ENCODE data around the gene AP5M1. TPM values are rescaled to one million over a fixed set of nuclear protein-coding genes. Genes with fewer than 3 reads are reported as not detected.
"Not testable (repeated sequence)": the region's sequence is repeated elsewhere in the genome, so short reads cannot be mapped to it uniquely, and the experiment has no call there.

AP5M1 gene
- polyA plus RNA-seq, 1 donor from 2014 or later, result 40.0 TPM

DNA sequence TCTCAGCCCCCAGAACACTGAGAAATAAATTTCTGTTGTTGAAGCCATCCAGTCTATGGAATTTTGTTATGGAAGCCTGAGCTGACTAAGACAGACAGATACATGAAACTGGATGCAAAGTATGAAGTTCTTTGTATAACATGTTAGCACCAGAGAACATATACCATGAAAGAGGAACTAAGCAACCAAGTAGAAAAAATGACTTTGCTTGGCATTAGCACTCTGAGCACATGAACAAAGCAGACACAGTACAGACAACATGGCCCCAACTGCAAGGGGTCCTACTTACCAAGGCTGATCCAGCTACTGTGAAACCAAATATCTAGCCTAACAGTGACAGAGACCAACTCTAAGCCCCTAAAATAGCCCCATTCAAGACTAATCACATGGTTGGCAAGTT lies 13.9 kb upstream of the AP5M1 start:
- no peaks in the 10 kb centered on the region for H3K36me3 ChIP-seq (ENCODE audit: insufficient read depth, low read length)
- no peak for TF ChIP-seq TAF1 (IDR thresholded peaks at IDR 0.05; ENCODE audit: low read depth)
- no peak for TF ChIP-seq POLR2AphosphoS5 (IDR thresholded peaks at IDR 0.05)
- no peak for TF ChIP-seq RAD21 (conservative IDR thresholded peaks at IDR 0.05)
- TF ChIP-seq EP300 (conservative IDR thresholded peaks at IDR 0.05; ENCODE audit: poor library complexity, severe bottlenecking), result no peak
- TF ChIP-seq, protein P1, sequence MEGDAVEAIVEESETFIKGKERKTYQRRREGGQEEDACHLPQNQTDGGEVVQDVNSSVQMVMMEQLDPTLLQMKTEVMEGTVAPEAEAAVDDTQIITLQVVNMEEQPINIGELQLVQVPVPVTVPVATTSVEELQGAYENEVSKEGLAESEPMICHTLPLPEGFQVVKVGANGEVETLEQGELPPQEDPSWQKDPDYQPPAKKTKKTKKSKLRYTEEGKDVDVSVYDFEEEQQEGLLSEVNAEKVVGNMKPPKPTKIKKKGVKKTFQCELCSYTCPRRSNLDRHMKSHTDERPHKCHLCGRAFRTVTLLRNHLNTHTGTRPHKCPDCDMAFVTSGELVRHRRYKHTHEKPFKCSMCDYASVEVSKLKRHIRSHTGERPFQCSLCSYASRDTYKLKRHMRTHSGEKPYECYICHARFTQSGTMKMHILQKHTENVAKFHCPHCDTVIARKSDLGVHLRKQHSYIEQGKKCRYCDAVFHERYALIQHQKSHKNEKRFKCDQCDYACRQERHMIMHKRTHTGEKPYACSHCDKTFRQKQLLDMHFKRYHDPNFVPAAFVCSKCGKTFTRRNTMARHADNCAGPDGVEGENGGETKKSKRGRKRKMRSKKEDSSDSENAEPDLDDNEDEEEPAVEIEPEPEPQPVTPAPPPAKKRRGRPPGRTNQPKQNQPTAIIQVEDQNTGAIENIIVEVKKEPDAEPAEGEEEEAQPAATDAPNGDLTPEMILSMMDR (IDR thresholded peaks at IDR 0.05; ENCODE audit: poor library complexity, severe bottlenecking), result no peak
- no peak for TF ChIP-seq MXI1 (conservative IDR thresholded peaks at IDR 0.05; ENCODE audit: poor library complexity, severe bottlenecking)
- TF ChIP-seq SMC3 (conservative IDR thresholded peaks at IDR 0.05; ENCODE audit: poor library complexity), result no peak
- TF ChIP-seq REST (IDR thresholded peaks at IDR 0.05; ENCODE audit: borderline replicate concordance), result no peak
- no peak for TF ChIP-seq EZH2 (IDR thresholded peaks at IDR 0.05; ENCODE audit: borderline replicate concordance, insufficient read depth, low read length, poor library complexity, severe bottlenecking)
- H3K4me3 ChIP-seq (ENCODE audit: low read length), result no peak overlapping the region
- no peaks in the 10 kb centered on the region for H3K9me2 ChIP-seq (ENCODE audit: insufficient read depth, low read length)
- no peak overlapping the region for H3K4me2 ChIP-seq (ENCODE audit: low read length)
- H3K9ac ChIP-seq (ENCODE audit: low read length), result no peak overlapping the region
- H3K79me2 ChIP-seq (replicated peaks; ENCODE audit: insufficient read depth, low read length), result peaks cover 98% of the 10 kb centered on the region
- H3K27me3 ChIP-seq (ENCODE audit: insufficient read depth, low read depth, low read length), result no peaks in the 10 kb centered on the region
- H3K27ac ChIP-seq (ENCODE audit: low read length), result no peak overlapping the region
- H3F3A ChIP-seq (ENCODE audit: insufficient read depth, low read length, poor library complexity, severe bottlenecking), result no peaks in the 10 kb centered on the region
- H3K9me3 ChIP-seq (ENCODE audit: low read length), result no peaks in the 10 kb centered on the region
- H2AFZ ChIP-seq (ENCODE audit: low read depth, low read length), result no peak overlapping the region
- peaks cover 5% of the 10 kb centered on the region for H4K20me1 ChIP-seq (ENCODE audit: insufficient read depth)

DNA sequence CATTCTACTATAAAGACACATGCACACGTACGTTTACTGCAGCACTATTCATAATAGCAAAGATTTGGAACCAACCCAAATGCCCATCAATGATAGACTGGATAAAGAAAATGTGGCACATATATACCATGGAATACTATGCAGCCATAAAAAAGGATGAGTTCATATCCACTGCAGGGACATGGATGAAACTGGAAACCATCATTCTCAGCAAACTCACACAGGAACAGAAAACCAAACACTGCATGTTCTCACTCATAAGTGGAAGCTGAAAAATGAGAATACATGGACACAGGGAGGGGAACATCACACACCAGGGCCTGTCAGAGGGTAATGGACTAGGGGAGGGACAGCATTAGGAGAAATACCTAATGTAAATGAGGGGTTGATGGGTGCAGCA lies 10.6 kb upstream of the AP5M1 start:
- H3F3A ChIP-seq (ENCODE audit: insufficient read depth, low read length, poor library complexity, severe bottlenecking); H3K27me3 ChIP-seq (ENCODE audit: insufficient read depth, low read depth, low read length); H3K4me3 ChIP-seq (ENCODE audit: low read length); H3K9me2 ChIP-seq (ENCODE audit: insufficient read depth, low read length); H3K27ac ChIP-seq (ENCODE audit: low read length); H3K4me2 ChIP-seq (ENCODE audit: low read length); H4K20me1 ChIP-seq (ENCODE audit: insufficient read depth); H2AFZ ChIP-seq (ENCODE audit: low read depth, low read length); H3K9me3 ChIP-seq (ENCODE audit: low read length); H3K9ac ChIP-seq (ENCODE audit: low read length); H3K36me3 ChIP-seq (ENCODE audit: insufficient read depth, low read length): not testable (repeated sequence)
- peaks cover 97% of the 10 kb centered on the region for H3K79me2 ChIP-seq (replicated peaks; ENCODE audit: insufficient read depth, low read length)

DNA sequence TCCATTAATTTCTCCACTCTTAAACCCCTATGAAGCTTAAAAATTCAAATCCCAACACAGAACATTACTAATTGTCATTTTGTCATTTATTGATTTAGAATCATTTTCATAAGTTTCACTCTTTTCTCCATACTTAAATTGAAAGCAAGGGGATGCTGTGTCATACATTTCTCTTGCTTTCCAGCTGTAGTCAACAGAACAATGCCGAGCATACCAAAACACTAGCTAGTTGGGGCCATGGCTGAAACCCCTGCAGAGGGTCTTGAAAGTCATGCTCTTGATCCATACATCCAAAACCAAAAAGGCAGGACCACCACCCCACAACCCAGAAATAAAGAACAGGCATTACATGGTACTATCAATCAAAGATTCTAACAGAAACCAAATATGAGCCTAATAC lies 9.1 kb upstream of the AP5M1 start:
- H3K9me2 ChIP-seq (ENCODE audit: insufficient read depth, low read length), result no peaks in the 10 kb centered on the region
- TF ChIP-seq MXI1 (conservative IDR thresholded peaks at IDR 0.05; ENCODE audit: poor library complexity, severe bottlenecking), result no peak
- no peak for TF ChIP-seq RAD21 (conservative IDR thresholded peaks at IDR 0.05)
- TF ChIP-seq POLR2AphosphoS5 (IDR thresholded peaks at IDR 0.05), result no peak
- H3K27ac ChIP-seq (ENCODE audit: low read length), result no peak overlapping the region
- H3K9me3 ChIP-seq (ENCODE audit: low read length), result no peaks in the 10 kb centered on the region
- no peaks in the 10 kb centered on the region for H3K27me3 ChIP-seq (ENCODE audit: insufficient read depth, low read depth, low read length)
- no peak overlapping the region for H2AFZ ChIP-seq (ENCODE audit: low read depth, low read length)
- peaks cover 94% of the 10 kb centered on the region for H3K79me2 ChIP-seq (replicated peaks; ENCODE audit: insufficient read depth, low read length)
- H3K9ac ChIP-seq (ENCODE audit: low read length), result no peak overlapping the region
- H3F3A ChIP-seq (ENCODE audit: insufficient read depth, low read length, poor library complexity, severe bottlenecking), result no peaks in the 10 kb centered on the region
- no peaks in the 10 kb centered on the region for H3K36me3 ChIP-seq (ENCODE audit: insufficient read depth, low read length)
- H3K4me2 ChIP-seq (ENCODE audit: low read length), result no peak overlapping the region
- H4K20me1 ChIP-seq (ENCODE audit: insufficient read depth), result no peaks in the 10 kb centered on the region
- H3K4me3 ChIP-seq (ENCODE audit: low read length), result no peak overlapping the region

All from neural cell (in vitro differentiated cells).